Coronary artery (tissue), 2 donors: ENCODE results near the gene DIP2C.

Experiments
- DNase-seq: peaks from one replicate; pipeline ENCODE4 v3.0.0-alpha.2; 2017; ENCODE audit warnings: low spot score
- H3K27ac ChIP-seq, 2 donors: fragments of 200-600 bp; sonication (generic); one replicate each; pipeline ENCODE4 v1.5.1; 2016 to 2019
- H3K4me3 ChIP-seq: fragments of 200-600 bp; sonication (generic); 2 replicates; pipeline ENCODE4 v1.5.1; 2016; ENCODE audit warnings: mild to moderate bottlenecking, moderate library complexity
- TF ChIP-seq, protein P1 (sequence below): fragments of 200-600 bp; sonication (generic); IDR thresholded peaks from one replicate; pipeline ENCODE4 v1.5.1; 2019; ENCODE audit warnings: antibody characterized with exemption

Gene DIP2C

DNA sequence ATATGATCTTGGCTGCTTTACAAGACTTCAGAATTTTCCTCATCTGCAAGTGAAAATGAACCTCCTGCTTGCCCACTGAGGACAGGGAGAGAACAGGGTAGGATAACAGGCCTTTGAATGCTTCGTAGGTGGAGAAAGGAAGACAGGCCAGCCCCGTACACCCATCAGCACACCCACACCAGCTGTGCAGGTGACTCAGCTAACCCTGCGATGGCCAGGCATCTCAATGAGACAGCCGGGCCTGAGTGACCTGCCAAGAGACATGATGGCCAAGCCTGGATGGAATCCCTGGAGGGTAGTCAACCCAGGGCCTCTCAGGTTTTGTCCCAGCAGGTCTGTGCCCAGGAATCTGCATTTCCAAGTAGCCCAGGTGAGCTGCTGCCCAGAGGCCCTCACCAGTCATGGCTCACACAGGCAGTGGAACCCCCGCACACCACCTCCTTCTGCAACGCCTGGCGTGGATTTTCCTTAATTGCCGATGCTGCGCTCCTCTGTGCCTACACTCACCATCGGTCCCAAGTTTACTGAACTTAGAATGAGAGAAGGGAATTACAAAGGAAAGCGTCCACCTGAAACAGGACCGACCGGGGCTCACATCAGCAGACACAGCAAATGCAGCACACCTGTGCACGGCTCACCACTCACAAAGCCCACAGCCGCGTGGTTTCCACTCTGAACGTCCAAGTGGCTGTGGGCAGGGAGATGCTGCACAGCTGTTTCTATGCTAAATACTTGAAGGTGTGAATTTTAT, 163.7 kb downstream of the DIP2C start:
- Histone ChIP-seq H3K4me3 (no peak overlapping the region), H3K27ac (no peak overlapping the region)
- no peak for DNase-seq
- TF ChIP-seq, protein P1, sequence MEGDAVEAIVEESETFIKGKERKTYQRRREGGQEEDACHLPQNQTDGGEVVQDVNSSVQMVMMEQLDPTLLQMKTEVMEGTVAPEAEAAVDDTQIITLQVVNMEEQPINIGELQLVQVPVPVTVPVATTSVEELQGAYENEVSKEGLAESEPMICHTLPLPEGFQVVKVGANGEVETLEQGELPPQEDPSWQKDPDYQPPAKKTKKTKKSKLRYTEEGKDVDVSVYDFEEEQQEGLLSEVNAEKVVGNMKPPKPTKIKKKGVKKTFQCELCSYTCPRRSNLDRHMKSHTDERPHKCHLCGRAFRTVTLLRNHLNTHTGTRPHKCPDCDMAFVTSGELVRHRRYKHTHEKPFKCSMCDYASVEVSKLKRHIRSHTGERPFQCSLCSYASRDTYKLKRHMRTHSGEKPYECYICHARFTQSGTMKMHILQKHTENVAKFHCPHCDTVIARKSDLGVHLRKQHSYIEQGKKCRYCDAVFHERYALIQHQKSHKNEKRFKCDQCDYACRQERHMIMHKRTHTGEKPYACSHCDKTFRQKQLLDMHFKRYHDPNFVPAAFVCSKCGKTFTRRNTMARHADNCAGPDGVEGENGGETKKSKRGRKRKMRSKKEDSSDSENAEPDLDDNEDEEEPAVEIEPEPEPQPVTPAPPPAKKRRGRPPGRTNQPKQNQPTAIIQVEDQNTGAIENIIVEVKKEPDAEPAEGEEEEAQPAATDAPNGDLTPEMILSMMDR: no peak

DNA sequence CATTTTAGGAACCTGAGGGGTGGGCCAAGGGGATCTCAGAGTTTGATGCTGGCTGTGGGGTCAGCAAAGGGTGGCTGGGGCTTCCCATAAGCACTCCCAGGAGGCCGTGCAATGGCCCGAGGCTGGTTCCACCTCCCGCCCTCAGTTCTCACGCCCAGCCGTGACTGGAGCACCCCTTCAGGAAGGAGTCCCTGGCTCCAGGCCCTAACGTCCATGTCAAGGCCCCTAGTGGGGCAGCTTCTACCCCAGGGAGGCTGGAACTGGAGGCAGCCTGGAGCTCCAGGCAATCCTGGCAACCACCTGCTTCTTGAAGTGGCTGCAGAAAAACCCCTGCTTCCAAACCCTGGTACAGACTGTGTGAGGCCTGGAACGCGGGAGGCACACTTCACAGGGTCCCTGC, 165.5 kb downstream of the DIP2C start:
- H3K4me3 ChIP-seq: no peak overlapping the region
- TF ChIP-seq, protein P1: no peak
- H3K27ac ChIP-seq: no peak overlapping the region
- DNase-seq: no peak

DNA sequence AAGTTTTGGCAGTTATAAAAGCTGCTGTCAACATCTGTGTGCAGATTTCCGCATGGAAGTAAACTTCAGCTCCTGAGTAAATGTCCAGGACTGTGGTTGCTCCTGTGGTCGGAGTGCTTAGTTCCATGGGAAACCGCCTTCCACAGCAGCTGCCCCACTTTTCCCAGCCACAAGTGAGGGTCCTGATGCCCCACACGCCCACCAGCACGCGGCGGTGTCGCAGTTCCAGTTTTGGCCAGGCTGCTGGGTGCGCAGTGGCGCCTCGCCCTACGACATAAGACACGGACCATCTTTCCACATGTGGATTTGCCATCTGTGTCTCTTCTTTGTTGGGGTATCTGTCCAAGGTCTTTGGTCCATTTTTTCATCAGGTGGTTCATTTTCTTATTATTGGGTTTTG, 167.1 kb downstream of the DIP2C start:
- TF ChIP-seq, protein P1: no peak

DNA sequence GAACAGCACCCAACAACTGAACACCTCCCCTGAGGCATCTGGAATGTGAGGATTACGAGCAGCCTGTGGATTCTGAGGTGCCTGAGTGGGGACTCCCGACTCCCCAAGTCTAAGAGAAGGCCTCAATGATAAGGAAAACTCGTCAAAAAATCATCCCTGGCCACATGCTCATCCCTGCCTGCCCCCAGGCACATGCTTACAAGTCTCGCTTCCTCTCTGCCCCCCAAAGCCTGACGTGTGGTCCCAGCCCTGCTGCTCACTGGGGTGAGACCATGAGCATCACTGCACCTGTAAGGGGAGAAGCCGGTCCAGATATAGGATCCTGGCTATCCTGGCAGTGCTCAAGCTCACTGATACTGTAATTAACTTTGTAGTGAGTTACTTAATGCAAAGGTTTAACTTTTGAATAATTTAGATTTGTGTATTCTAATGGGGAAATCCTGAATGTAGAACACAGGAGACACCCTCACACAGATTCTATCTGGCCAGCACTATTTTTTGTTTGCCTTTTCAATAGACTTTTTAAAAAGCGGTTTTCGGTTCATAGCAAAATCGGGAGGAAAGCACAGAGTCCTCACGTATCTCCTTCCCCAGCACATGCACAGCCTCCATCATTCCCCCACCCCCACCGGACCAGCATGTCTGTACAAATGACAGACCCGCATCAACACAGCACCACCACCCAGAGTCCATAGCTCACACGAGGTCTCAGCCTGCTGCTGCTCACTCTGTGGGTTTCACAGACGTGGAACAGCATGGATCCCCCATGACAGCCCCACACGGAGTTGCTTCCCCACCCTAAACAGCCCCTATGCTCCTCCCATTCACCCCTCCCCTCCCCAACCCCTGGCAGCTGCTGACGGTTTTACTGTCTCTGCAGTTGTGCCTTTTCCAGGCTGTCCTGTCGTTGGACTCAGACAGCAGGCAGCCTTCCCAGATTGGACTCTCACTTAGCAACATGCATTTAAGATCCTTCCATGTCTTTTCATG, 167.9 kb downstream of the DIP2C start:
- DNase-seq: peak; percentile 64
- H3K27ac ChIP-seq: no peak overlapping the region
- H3K4me3 ChIP-seq: no peak overlapping the region
- TF ChIP-seq, protein P1: no peak

More for the DNA sequence above, 167.1 kb downstream of the DIP2C start:
- DNase-seq: no peak
- Histone ChIP-seq H3K27ac (no peak overlapping the region), H3K4me3 (no peak overlapping the region)

DNA sequence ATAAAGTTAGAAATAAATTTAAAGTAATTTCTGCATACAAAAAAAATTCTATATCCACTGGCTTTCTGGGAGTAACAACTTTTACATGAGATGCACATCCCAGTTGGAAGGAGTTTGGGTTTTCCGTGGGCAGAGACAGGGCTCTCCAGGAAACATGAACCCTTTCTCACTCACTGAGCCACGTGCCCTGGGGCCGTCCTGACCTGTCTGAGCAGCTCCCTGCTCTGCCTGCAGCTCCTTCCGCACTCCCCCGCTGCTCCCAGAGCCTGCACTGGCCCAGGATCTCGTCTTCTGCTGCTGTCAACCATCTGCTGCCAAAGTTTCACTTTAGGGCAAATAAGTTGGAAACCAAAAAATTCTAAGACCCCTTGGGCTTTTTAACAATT, 169.1 kb downstream of the DIP2C start:
- Histone ChIP-seq H3K4me3 (no peak overlapping the region), H3K27ac (no peak overlapping the region)
- DNase-seq: no peak
- TF ChIP-seq, protein P1: no peak

DNA sequence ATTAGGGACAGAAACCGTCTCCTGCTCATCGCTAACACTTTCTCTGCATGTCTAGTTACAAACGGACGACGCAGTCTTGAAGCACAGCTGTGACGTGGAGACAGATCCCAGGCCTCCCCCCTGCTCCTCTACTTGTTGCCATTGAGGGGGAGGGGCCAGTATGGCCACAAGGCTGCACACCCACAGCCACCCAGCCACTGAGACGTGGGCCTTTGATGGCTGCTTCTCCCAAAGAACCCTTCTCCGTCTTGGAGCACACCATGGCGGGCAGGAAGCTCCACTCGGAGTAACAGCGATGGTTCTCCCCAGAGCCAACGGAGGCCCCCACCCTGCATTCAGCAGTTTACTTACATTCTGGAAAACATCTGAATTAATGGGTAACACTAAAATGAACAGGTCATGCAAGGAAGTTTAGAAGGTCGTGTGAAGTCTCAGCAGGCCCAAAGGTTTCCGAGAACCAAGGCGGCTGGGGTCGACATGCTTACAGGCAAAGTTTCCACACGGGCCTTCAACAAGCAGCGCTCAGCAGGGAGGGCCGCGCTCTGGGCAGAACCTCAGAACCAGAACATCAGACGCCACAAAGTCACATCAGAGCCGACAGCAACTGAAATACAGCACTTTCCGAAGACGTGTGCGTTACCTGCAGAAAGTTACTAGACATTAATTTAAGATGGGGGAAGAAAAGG, 169.6 kb downstream of the DIP2C start:
- Histone ChIP-seq H3K27ac (no peak overlapping the region), H3K4me3 (no peak overlapping the region)
- TF ChIP-seq, protein P1: no peak
- no peak for DNase-seq
